IPS DF 6.9 (cell line): ENCODE measurements around the gene SQSTM1.

Experiments
- DNase-seq: peaks from one replicate; pipeline ENCODE4 v3.0.0-alpha.2; 2013; ENCODE audit warnings: low read depth, low spot score
- H3K27ac ChIP-seq: one replicate; pipeline ENCODE4 v1.5.1; 2013; ENCODE audit warnings: low read length, control low read depth
- H3K27me3 ChIP-seq: 2 replicates; pipeline ENCODE4 v1.6.1; 2013; ENCODE audit warnings: mild to moderate bottlenecking, low read length; ENCODE audit not compliant: control insufficient read depth, insufficient read depth
- H3K36me3 ChIP-seq: 2 replicates; pipeline ENCODE4 v1.6.1; 2013; ENCODE audit warnings: low read length; ENCODE audit not compliant: control insufficient read depth, insufficient read depth
- H3K4me1 ChIP-seq: 2 replicates; pipeline ENCODE4 v1.6.1; 2013; ENCODE audit warnings: low read length; ENCODE audit not compliant: control insufficient read depth, insufficient read depth
- H3K4me3 ChIP-seq: 2 replicates; pipeline ENCODE4 v1.5.1; 2013; ENCODE audit warnings: mild to moderate bottlenecking, low read length
- H3K9me3 ChIP-seq: 2 replicates; pipeline ENCODE4 v1.6.1; 2013; ENCODE audit warnings: low read length, inconsistent platforms; ENCODE audit not compliant: control insufficient read depth, insufficient read depth
- WGBS: extraction: QIAGEN DNeasy Blood & Tissue Kit; methylation state at CpG from one replicate; pipeline ENCODE4 v1.1.7; 2013; ENCODE audit warnings: mixed read lengths, missing lambda C conversion rate; ENCODE audit not compliant: insufficient read length, insufficient coverage; 5-methylcytosine and 5-hydroxymethylcytosine counted together

Gene SQSTM1

GRCh38 chr5:179820483-179821297 is at the start of gene SQSTM1:
Gene SQSTM1 (plus strand): TSS chr5:179820905. CDS start chr5:179820937, 32 bp downstream.
- Histone ChIP-seq H3K9me3 (no peaks in the 10 kb centered on the region), H3K36me3 (peaks cover 23% of the 10 kb centered on the region), H3K4me3 (peak within 1 kb of the TSS; percentile 64), H3K4me1 (peaks cover 8% of the 10 kb centered on the region), H3K27me3 (no peaks in the 10 kb centered on the region), H3K27ac (no peak within 1 kb of the TSS)
- WGBS = no CpG with 5 or more reads among the region's 81 CpGs
- no peak for DNase-seq

- DNase-seq = no peak
- no CpG with 5 or more reads among the region's 4 CpGs for WGBS
- H3K9me3 ChIP-seq = no peaks in the 10 kb centered on the region
- H3K27me3 ChIP-seq = no peaks in the 10 kb centered on the region
- no peak overlapping the region for H3K27ac ChIP-seq
- H3K4me1 ChIP-seq = no peaks in the 10 kb centered on the region
- peaks cover 20% of the 10 kb centered on the region for H3K36me3 ChIP-seq
- H3K4me3 ChIP-seq = no peak overlapping the region
Measured at GRCh38 chr5:179771311-179771895, 49.3 kb upstream of the SQSTM1 start.

GRCh38 chr5:179772351-179772750 is 48.4 kb upstream of the SQSTM1 start:
- no peaks in the 10 kb centered on the region for H3K27me3 ChIP-seq
- no peak overlapping the region for H3K27ac ChIP-seq
- no CpG with 5 or more reads among the region's 6 CpGs for WGBS
- no peaks in the 10 kb centered on the region for H3K9me3 ChIP-seq
- no peak overlapping the region for H3K4me3 ChIP-seq
- no peak for DNase-seq
- peaks cover 21% of the 10 kb centered on the region for H3K36me3 ChIP-seq
- H3K4me1 ChIP-seq = no peaks in the 10 kb centered on the region

- H3K36me3 ChIP-seq = peaks cover 22% of the 10 kb centered on the region
- no peak overlapping the region for H3K4me3 ChIP-seq
- WGBS = no CpG with 5 or more reads among the region's 9 CpGs
Measured at GRCh38 chr5:179773686-179774040, 47.0 kb upstream of the SQSTM1 start.

GRCh38 chr5:179774442-179774841 is 46.3 kb upstream of the SQSTM1 start:
- Histone ChIP-seq H3K27me3 (no peaks in the 10 kb centered on the region), H3K36me3 (peaks cover 22% of the 10 kb centered on the region), H3K27ac (no peak overlapping the region), H3K9me3 (no peaks in the 10 kb centered on the region), H3K4me1 (no peaks in the 10 kb centered on the region), H3K4me3 (no peak overlapping the region)
- DNase-seq = no peak
- WGBS = no CpG with 5 or more reads among the region's 12 CpGs

More at GRCh38 chr5:179773686-179774040, 47.0 kb upstream of the SQSTM1 start:
- Histone ChIP-seq H3K4me1 (no peaks in the 10 kb centered on the region), H3K27ac (no peak overlapping the region), H3K27me3 (no peaks in the 10 kb centered on the region), H3K9me3 (no peaks in the 10 kb centered on the region)
- no peak for DNase-seq

GRCh38 chr5:179776411-179776938 is 44.2 kb upstream of the SQSTM1 start:
- H3K27ac ChIP-seq = no peak overlapping the region
- H3K9me3 ChIP-seq = no peaks in the 10 kb centered on the region
- H3K36me3 ChIP-seq = peaks cover 23% of the 10 kb centered on the region
- no CpG with 5 or more reads among the region's 11 CpGs for WGBS
- no peaks in the 10 kb centered on the region for H3K27me3 ChIP-seq
- H3K4me1 ChIP-seq = no peaks in the 10 kb centered on the region
- DNase-seq = no peak
- H3K4me3 ChIP-seq = no peak overlapping the region

GRCh38 chr5:179777456-179777855 is 43.2 kb upstream of the SQSTM1 start:
- Histone ChIP-seq H3K27me3 (no peaks in the 10 kb centered on the region), H3K4me3 (no peak overlapping the region), H3K36me3 (peaks cover 19% of the 10 kb centered on the region), H3K9me3 (no peaks in the 10 kb centered on the region), H3K4me1 (no peaks in the 10 kb centered on the region), H3K27ac (no peak overlapping the region)
- no CpG with 5 or more reads among the region's 10 CpGs for WGBS
- DNase-seq = no peak

GRCh38 chr5:179777909-179778308 is 42.8 kb upstream of the SQSTM1 start:
- no CpG with 5 or more reads among the region's 9 CpGs for WGBS

GRCh38 chr5:179778591-179778990 is 42.1 kb upstream of the SQSTM1 start:
- peaks cover 14% of the 10 kb centered on the region for H3K36me3 ChIP-seq
- no CpG with 5 or more reads among the region's 5 CpGs for WGBS

More at GRCh38 chr5:179777909-179778308, 42.8 kb upstream of the SQSTM1 start:
- Histone ChIP-seq H3K36me3 (peaks cover 16% of the 10 kb centered on the region), H3K4me1 (no peaks in the 10 kb centered on the region), H3K27me3 (no peaks in the 10 kb centered on the region), H3K27ac (no peak overlapping the region), H3K9me3 (no peaks in the 10 kb centered on the region), H3K4me3 (no peak overlapping the region)
- no peak for DNase-seq

GRCh38 chr5:179779826-179780225 is 40.9 kb upstream of the SQSTM1 start:
- H3K9me3 ChIP-seq = no peaks in the 10 kb centered on the region
- DNase-seq = no peak
- no peak overlapping the region for H3K4me3 ChIP-seq
- no peaks in the 10 kb centered on the region for H3K4me1 ChIP-seq
- no peaks in the 10 kb centered on the region for H3K27me3 ChIP-seq
- peaks cover 7% of the 10 kb centered on the region for H3K36me3 ChIP-seq
- H3K27ac ChIP-seq = no peak overlapping the region
- WGBS = no CpG with 5 or more reads among the region's 4 CpGs

More at GRCh38 chr5:179778591-179778990, 42.1 kb upstream of the SQSTM1 start:
- Histone ChIP-seq H3K4me3 (no peak overlapping the region), H3K9me3 (no peaks in the 10 kb centered on the region), H3K27me3 (no peaks in the 10 kb centered on the region), H3K27ac (no peak overlapping the region), H3K4me1 (no peaks in the 10 kb centered on the region)
- no peak for DNase-seq
